Measurements from ENCODE around the gene AGPAT3.

Gene AGPAT3

GRCh38 chr21:43927591-43928221, 62.7 kb downstream of the AGPAT3 start:
- DNase-seq, result no peak

- no peak for DNase-seq
Observed at GRCh38 chr21:43928222-43929125, 63.5 kb downstream of the AGPAT3 start.

- DNase-seq, result no peak
Observed at GRCh38 chr21:43929217-43929971, 64.4 kb downstream of the AGPAT3 start.

- no peak for DNase-seq
Observed at GRCh38 chr21:43930074-43930847, 65.2 kb downstream of the AGPAT3 start.

DNA sequence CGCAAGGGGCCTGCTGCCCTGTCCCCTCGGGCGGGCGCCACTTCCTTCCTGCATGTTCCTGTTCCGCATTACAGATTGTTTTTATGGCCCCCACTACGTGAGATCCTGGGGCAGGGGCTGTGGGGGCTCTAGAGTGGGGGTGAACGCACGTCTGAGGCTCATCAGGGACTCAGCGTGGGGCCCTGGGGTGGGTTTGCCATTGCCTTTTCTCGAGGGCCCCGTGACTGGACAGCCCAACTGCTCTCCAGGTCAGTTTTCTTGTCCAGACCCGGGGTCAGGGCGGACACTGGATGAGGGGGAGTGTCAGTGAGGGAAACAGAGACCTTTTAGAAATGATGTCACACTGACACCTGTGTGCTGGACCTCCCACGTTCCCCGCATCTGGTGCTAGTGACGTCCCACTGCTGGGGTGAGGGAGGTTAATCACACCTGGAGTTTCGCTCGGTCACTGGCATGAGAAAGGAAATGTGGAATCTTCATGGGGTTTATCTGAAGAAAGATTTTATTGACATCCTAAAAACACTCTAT, 65.9 kb downstream of the AGPAT3 start:
- no peak for DNase-seq

DNA sequence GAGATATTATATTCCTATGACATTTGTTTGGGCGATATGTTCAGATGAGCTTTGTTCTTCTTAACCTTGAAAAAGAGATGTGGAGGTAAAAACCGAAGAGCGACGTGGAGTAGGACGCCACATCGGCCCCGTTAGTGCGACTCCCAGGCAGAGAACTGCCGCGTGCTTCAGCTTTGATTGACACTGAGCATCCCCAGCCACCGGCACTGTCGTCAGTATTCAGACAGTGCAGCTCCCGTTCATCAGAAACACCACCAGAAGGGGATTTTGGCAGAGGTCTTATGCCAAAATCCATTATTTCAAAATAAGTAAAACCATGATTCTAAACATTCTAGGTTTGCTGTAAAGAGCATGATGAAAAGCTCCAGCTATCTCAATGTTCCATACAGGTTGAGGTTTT, 66.5 kb downstream of the AGPAT3 start:
- no peak for DNase-seq

- DNase-seq, result no peak
Observed at GRCh38 chr21:43932005-43932404, 67.0 kb downstream of the AGPAT3 start.

DNA sequence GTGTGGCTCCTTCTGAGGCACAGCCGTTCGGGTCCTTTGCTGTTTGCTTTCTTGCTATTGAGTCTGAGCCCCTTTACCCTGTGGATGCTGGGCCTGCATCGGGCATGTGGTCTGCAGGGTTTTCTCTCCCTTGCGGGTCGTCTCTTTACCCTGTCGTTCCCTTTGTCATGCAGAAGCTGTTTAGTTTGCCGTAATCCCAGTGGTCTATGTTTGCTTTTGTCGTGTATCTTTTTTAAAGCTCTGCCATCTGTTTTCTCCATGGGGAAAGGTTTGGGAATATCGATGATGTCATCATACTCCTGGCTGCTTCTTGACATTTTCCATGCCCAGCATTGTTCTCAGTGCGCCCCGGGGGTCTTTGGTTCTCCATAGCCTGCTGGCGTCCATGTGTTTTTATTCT, 68.2 kb downstream of the AGPAT3 start:
- no peak for DNase-seq

GRCh38 chr21:43933680-43934079, 68.7 kb downstream of the AGPAT3 start:
- DNase-seq, result no peak

GRCh38 chr21:43934116-43934515, 69.1 kb downstream of the AGPAT3 start:
- DNase-seq, result no peak

DNA sequence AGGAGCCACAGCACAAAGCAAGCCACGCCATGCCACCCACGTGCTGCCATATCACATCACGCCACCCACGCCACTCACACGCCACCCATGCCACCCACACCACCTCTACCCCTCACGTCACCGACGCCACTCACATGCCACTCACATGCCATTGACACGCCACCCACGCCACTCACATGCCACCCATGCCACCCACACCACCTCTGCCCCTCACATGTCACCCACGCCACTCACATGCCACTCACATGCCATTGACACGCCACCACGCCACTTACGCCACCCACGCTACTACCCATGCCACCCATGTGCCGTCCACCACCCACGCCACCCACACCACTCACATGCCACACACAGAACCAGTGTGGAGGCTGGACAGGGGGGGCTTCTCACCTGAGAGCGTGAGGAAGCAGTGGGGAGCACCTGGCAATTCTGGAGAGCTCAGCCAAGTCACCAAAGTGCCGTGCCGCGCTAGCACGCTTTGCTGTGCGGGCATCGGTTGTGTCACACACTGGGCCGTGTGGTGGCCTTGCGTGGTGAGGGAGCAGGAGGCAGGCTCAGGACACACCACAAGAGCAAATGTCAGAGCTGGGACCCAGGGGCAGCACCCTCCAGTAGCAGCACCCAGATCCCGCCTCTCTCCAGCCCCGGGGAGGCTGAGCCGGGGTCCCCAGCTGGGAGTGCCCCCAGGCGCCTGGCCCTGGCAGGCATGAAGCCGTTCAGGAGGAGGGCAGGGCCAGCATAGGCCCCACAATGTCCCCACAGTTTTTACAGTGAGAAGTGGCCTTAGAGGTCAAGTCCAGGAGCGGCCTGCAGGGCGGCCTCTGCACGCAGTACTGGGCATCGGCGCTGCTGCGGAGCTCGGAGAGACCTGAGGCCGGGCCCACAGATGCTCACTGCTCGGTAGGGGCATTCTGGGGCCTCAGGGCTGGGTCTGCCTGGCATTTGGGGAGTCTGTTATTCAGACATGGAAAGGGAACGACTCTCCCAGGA, 70.0 kb downstream of the AGPAT3 start:
- DNase-seq, result no peak

DNA sequence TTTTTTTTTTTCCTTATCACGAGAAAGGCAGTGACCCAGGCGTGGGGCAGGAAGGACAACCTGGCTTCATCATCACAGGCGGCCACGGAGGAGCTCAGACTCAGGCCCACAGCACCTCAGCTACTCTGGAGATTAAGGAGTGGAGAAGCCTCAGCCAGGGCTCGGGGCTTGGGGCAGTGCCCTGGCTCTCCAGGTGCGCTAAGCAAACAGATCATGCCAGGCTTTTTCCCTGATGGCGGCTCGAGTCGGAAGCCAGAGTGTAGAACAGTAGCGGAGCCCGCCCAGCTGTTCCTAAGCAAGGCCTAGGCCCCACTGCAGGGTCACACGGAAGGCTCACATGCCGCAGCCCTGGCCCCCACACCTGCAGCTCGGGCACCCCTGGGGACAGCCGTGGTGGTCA, 70.7 kb downstream of the AGPAT3 start:
- DNase-seq, result peak; percentile 56

GRCh38 chr21:43936247-43936967, 71.4 kb downstream of the AGPAT3 start:
- DNase-seq, result peak; percentile 49

GRCh38 chr21:43937051-43937832, 72.2 kb downstream of the AGPAT3 start:
- no peak for DNase-seq

DNA sequence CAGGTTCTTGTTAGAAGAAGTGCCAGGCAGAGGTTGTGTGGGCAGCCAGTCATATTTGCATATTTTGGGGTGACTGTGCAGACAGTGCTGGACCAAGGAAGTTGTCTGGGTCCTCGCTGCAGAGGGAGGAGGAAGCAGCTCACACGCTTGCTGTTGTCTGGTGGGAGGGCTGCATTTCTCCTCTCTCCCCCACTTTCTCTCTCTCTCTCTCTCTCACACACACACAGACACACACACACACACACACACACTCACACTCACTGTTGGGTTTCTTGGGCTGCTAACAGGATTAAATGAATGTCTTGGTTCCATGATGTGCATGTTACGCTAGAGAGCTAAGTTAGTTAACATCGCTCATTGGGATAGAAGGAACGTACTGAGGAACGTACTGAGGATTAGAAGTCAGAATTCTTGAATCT, 72.9 kb downstream of the AGPAT3 start:
- DNase-seq, result no peak

- DNase-seq, result peak; percentile 59
Observed at GRCh38 chr21:43938751-43939442, 73.9 kb downstream of the AGPAT3 start.

GRCh38 chr21:43939443-43940328, 74.7 kb downstream of the AGPAT3 start:
- DNase-seq, result no peak
